BJ (cell line): Measurements from ENCODE around the gene RBMS2. TPM values are rescaled to one million over a fixed set of nuclear protein-coding genes. Genes with fewer than 3 reads are reported as not detected.
A peak's percentile ranks its signal among the peaks of the same experiment; 100 is the strongest.

ENCODE experiments used
- CTCF ChIA-PET: fragments of 350-600 bp; formaldehyde crosslinking; extraction: SDS; loops from one replicate; lab custom pipeline; 2021; ENCODE audit warnings: antibody characterized with exemption, inconsistent platforms; lab: Yijun Ruan, JAX
- POLR2A ChIA-PET: fragments of 300-600 bp; sonication (Branson Sonifier 250); formaldehyde crosslinking; extraction: SDS; loops from one replicate; lab custom pipeline; 2021; ENCODE audit warnings: antibody characterized with exemption; lab: Charles Lee
- DNase-seq: peaks from one replicate; pipeline ENCODE4 v3.0.0-alpha.2; 2011; ENCODE audit warnings: low read depth
- H3K27me3 ChIP-seq: 2 replicates; pipeline ENCODE4 v1.6.0; 2011; ENCODE audit warnings: low read length; ENCODE audit not compliant: control insufficient read depth, insufficient read depth
- H3K36me3 ChIP-seq: 2 replicates; pipeline ENCODE4 v1.5.1; 2011; ENCODE audit warnings: low read length; ENCODE audit not compliant: control insufficient read depth, insufficient read depth
- H3K4me3 ChIP-seq: 2 replicates; pipeline ENCODE4 v1.5.1; 2011; ENCODE audit warnings: low read depth, mild to moderate bottlenecking, control low read depth, low read length
- polyA plus RNA-seq: library from polyadenylated mRNA; depleted of rRNA; stranded (reverse); fragments of >200 nt; gene quantifications from 2 replicates; pipeline ENCODE4 v1.2.3, GENCODE V29; 2011; rRNA removed
- small RNA-seq: library from RNA; depleted of rRNA; stranded (forward); fragments of <200 nt; gene quantifications from one replicate; pipeline ENCODE3, GENCODE V24; 2012; ENCODE audit warnings: low replicate concordance, low read depth; ENCODE audit not compliant: insufficient read length
- TF ChIP-seq, protein P1 (sequence below): IDR thresholded peaks from 2 replicates; pipeline ENCODE4 v1.5.1; 2011; ENCODE audit warnings: low read depth, mild to moderate bottlenecking, control low read depth, inconsistent platforms, low read length, moderate library complexity; ENCODE audit not compliant: insufficient read depth

Gene RBMS2
- polyA plus RNA-seq, 1 experiment = 67.9 TPM

DNA sequence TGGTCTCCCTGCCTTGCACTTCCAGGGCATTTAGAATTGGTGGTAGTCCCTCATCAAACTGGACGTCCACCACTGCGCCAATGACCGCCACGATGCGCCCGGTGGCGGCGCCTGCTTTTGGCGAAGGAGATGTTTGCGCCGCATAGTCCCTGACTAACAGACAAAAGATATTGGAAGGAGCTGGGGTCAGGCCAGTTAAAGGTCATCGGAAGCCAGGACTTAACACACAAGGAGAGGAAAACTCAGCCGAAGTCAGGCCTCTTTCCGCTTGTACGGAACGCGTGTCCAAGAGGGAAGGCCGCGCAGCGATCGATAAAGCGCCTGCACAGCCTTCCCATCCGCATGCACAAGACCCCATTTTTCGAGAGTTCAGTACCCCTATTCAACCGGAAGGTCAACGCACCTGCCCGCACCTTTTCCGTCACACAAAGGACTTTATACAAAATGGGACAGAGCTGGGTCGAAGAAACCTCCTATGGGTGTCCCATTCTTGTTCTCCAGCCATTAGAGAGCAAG lies 123.6 kb downstream of the RBMS2 start:
- DNase-seq = no peak
- ChIA-PET POLR2A (interaction anchor here (0.5 to 0.7 kb wide), 3 partner anchors 8 to 125 kb away, joined by 3 to 8 read pairs (median 7); no protein-coding TSS in a partner anchor), CTCF (interaction anchor here (0.6 to 3.0 kb wide), 2 partner anchors 9 to 53 kb away, joined by 3 to 17 read pairs; no protein-coding TSS in a partner anchor)
- peaks cover 13% of the 10 kb centered on the region for H3K36me3 ChIP-seq
- no peaks in the 10 kb centered on the region for H3K27me3 ChIP-seq
- TF ChIP-seq, protein P1, sequence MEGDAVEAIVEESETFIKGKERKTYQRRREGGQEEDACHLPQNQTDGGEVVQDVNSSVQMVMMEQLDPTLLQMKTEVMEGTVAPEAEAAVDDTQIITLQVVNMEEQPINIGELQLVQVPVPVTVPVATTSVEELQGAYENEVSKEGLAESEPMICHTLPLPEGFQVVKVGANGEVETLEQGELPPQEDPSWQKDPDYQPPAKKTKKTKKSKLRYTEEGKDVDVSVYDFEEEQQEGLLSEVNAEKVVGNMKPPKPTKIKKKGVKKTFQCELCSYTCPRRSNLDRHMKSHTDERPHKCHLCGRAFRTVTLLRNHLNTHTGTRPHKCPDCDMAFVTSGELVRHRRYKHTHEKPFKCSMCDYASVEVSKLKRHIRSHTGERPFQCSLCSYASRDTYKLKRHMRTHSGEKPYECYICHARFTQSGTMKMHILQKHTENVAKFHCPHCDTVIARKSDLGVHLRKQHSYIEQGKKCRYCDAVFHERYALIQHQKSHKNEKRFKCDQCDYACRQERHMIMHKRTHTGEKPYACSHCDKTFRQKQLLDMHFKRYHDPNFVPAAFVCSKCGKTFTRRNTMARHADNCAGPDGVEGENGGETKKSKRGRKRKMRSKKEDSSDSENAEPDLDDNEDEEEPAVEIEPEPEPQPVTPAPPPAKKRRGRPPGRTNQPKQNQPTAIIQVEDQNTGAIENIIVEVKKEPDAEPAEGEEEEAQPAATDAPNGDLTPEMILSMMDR = 0 out of 2 replicates have a peak, but pooled peaks have one; percentile 2
- H3K4me3 ChIP-seq = peak overlapping the region; percentile 64

Small RNAs within 50 kb of the gene (small RNA-seq; reads per million reads assigned to genes)
- not detected for gene RNU6-343P
- gene SNORD59A = 3,516 reads per million, percentile 98 among the genes with 10 or more reads in this experiment

Other genes starting within 250 kb of the RBMS2 start
- gene CS, start 221.5 kb upstream of the RBMS2 start, polyA plus RNA-seq = 117 and 150 TPM in 2 replicates
- 179 and 239 TPM in 2 replicates for gene CNPY2, start 205.8 kb upstream of the RBMS2 start, polyA plus RNA-seq
- 27.2 and 32.3 TPM in 2 replicates for gene PAN2, start 187.8 kb upstream of the RBMS2 start, polyA plus RNA-seq
- gene IL23A, start 182.9 kb upstream of the RBMS2 start, polyA plus RNA-seq = 0.12 TPM in 1 of 2 replicates, not detected in the other
- 154 TPM in 2 replicates for gene STAT2, start 161.7 kb upstream of the RBMS2 start, polyA plus RNA-seq
- not detected in 2 replicates for gene APOF, start 159.0 kb upstream of the RBMS2 start, polyA plus RNA-seq
- 2.3 and 2.9 TPM in 2 replicates for gene TIMELESS, start 72.4 kb upstream of the RBMS2 start, polyA plus RNA-seq
- gene MIP, start 67.2 kb upstream of the RBMS2 start, polyA plus RNA-seq = 0.10 and 0.12 TPM in 2 replicates
- 2.4 and 2.6 TPM in 2 replicates for gene SPRYD4, start 53.2 kb upstream of the RBMS2 start, polyA plus RNA-seq
- gene GLS2, start 33.7 kb upstream of the RBMS2 start, polyA plus RNA-seq = 0.13 and 0.18 TPM in 2 replicates
- 45.3 and 65.1 TPM in 2 replicates for gene BAZ2A, start 108.5 kb downstream of the RBMS2 start, polyA plus RNA-seq
- 852 and 1,032 TPM in 2 replicates for gene ATP5F1B, start 124.2 kb downstream of the RBMS2 start, polyA plus RNA-seq
- 24.7 and 49.1 TPM in 2 replicates for gene PTGES3, start 166.5 kb downstream of the RBMS2 start, polyA plus RNA-seq
- gene NACA, start 203.5 kb downstream of the RBMS2 start, polyA plus RNA-seq = 678 and 921 TPM in 2 replicates
- gene PRIM1, start 230.5 kb downstream of the RBMS2 start, polyA plus RNA-seq = 5.1 and 7.8 TPM in 2 replicates
- 11.3 and 12.2 TPM in 2 replicates for gene HSD17B6, start 241.5 kb downstream of the RBMS2 start, polyA plus RNA-seq